Chondrocyte (in vitro differentiated cells): ENCODE data around the gene USP5. TPM values are rescaled to one million over a fixed set of nuclear protein-coding genes. Genes with fewer than 3 reads are reported as not detected.

Experiments
- DNase-seq: peaks from one replicate; pipeline ENCODE4 v3.0.0; 2021; ENCODE audit warnings: mixed read lengths, low spot score
- H3K27ac Mint-ChIP-seq: one replicate; pipeline ENCODE4 v1.8.0; 2021; ENCODE audit warnings: mild to moderate bottlenecking, moderate library complexity, mixed read lengths; ENCODE audit not compliant: unreplicated experiment
- H3K27me3 Mint-ChIP-seq: 2 replicates; pipeline ENCODE4 v1.8.0; 2021; ENCODE audit warnings: low read depth, mixed read lengths
- H3K36me3 Mint-ChIP-seq: 2 replicates; pipeline ENCODE4 v1.8.0; 2021; ENCODE audit warnings: low read depth, mixed read lengths
- H3K4me1 Mint-ChIP-seq: 2 replicates; pipeline ENCODE4 v1.8.0; 2021; ENCODE audit warnings: low read depth, mild to moderate bottlenecking, mixed read lengths
- H3K4me3 Mint-ChIP-seq: one replicate; pipeline ENCODE4 v1.8.0; 2021; ENCODE audit warnings: mild to moderate bottlenecking, moderate library complexity, mixed read lengths; ENCODE audit not compliant: unreplicated experiment
- H3K9me3 Mint-ChIP-seq: 2 replicates; pipeline ENCODE4 v1.8.0; 2021; ENCODE audit warnings: low read depth, mixed read lengths
- CTCF ChIP-seq: fragments of 200-600 bp; sonication (generic); IDR thresholded peaks from 2 replicates; pipeline ENCODE4 v1.5.0; 2021; ENCODE audit warnings: antibody characterized with exemption, mild to moderate bottlenecking, moderate library complexity
- total RNA-seq: library from RNA; stranded (reverse); gene quantifications from 3 replicates; pipeline ENCODE4 v1.2.1, GENCODE V29; 2021

USP5 gene
- total RNA-seq, 1 donor from 2014 or later = 106 TPM

- Mint-ChIP-seq H3K9me3 (no peaks in the 10 kb centered on the region), H3K36me3 (no peaks in the 10 kb centered on the region), H3K27ac (no peak overlapping the region), H3K4me1 (no peaks in the 10 kb centered on the region), H3K27me3 (peaks cover 3% of the 10 kb centered on the region), H3K4me3 (no peak overlapping the region)
- TF ChIP-seq CTCF = no peak
- no peak for DNase-seq
These were observed 38.6 kb upstream of the USP5 start for GRCh38 chr12:6813363-6813762.

GRCh38 chr12:6816598-6816997 lies 35.4 kb upstream of the USP5 start:
- Mint-ChIP-seq H3K36me3 (no peaks in the 10 kb centered on the region), H3K27me3 (peaks cover 3% of the 10 kb centered on the region), H3K9me3 (no peaks in the 10 kb centered on the region)

GRCh38 chr12:6817098-6817497 lies 34.9 kb upstream of the USP5 start:
- no peak for TF ChIP-seq CTCF
- H3K36me3 Mint-ChIP-seq = no peaks in the 10 kb centered on the region
- H3K4me3 Mint-ChIP-seq = no peak overlapping the region
- DNase-seq = no peak
- no peaks in the 10 kb centered on the region for H3K9me3 Mint-ChIP-seq
- no peak overlapping the region for H3K27ac Mint-ChIP-seq
- H3K4me1 Mint-ChIP-seq = peaks cover 21% of the 10 kb centered on the region
- H3K27me3 Mint-ChIP-seq = peaks cover 3% of the 10 kb centered on the region

More at GRCh38 chr12:6816598-6816997, 35.4 kb upstream of the USP5 start:
- DNase-seq = no peak
- Mint-ChIP-seq H3K4me3 (no peak overlapping the region), H3K27ac (no peak overlapping the region), H3K4me1 (peaks cover 18% of the 10 kb centered on the region)
- TF ChIP-seq CTCF = no peak

GRCh38 chr12:6817662-6818157 lies 34.2 kb upstream of the USP5 start:
- no peak for DNase-seq
- Mint-ChIP-seq H3K9me3 (no peaks in the 10 kb centered on the region), H3K36me3 (no peaks in the 10 kb centered on the region), H3K27ac (no peak overlapping the region), H3K4me3 (no peak overlapping the region), H3K27me3 (peaks cover 3% of the 10 kb centered on the region), H3K4me1 (peaks cover 27% of the 10 kb centered on the region)
- no peak for TF ChIP-seq CTCF

GRCh38 chr12:6818222-6818621 lies 33.7 kb upstream of the USP5 start:
- H3K27me3 Mint-ChIP-seq = peaks cover 3% of the 10 kb centered on the region
- peaks cover 32% of the 10 kb centered on the region for H3K4me1 Mint-ChIP-seq
- no peak for TF ChIP-seq CTCF
- no peak overlapping the region for H3K4me3 Mint-ChIP-seq
- DNase-seq = no peak
- H3K9me3 Mint-ChIP-seq = no peaks in the 10 kb centered on the region
- H3K27ac Mint-ChIP-seq = no peak overlapping the region
- H3K36me3 Mint-ChIP-seq = no peaks in the 10 kb centered on the region
